Progenitor cell of endocrine pancreas (in vitro differentiated cells): ENCODE results near the gene NT5DC3. TPM values are rescaled to one million over a fixed set of nuclear protein-coding genes. Genes with fewer than 3 reads are reported as not detected.
A peak's percentile ranks its signal among the peaks of the same experiment; 100 is the strongest.

Experiments used
- DNase-seq: peaks from one replicate; pipeline ENCODE4 v3.0.0; 2021; ENCODE audit warnings: low spot score; ENCODE audit not compliant: unreplicated experiment
- H3K27ac Mint-ChIP-seq: 2 replicates; pipeline ENCODE4 v1.8.0; 2021; ENCODE audit warnings: mild to moderate bottlenecking, moderate library complexity, mixed read lengths
- H3K27me3 Mint-ChIP-seq: 2 replicates; pipeline ENCODE4 v1.8.0; 2021; ENCODE audit warnings: mixed read lengths
- H3K36me3 Mint-ChIP-seq: 2 replicates; pipeline ENCODE4 v1.8.0; 2022; ENCODE audit warnings: mixed read lengths; ENCODE audit not compliant: insufficient read depth
- H3K4me1 Mint-ChIP-seq: 2 replicates; pipeline ENCODE4 v1.8.0; 2021; ENCODE audit warnings: low read depth, mixed read lengths
- H3K4me3 Mint-ChIP-seq: 2 replicates; pipeline ENCODE4 v1.8.0; 2021; ENCODE audit warnings: low read depth, mild to moderate bottlenecking, moderate library complexity, mixed read lengths
- H3K9me3 Mint-ChIP-seq: 2 replicates; pipeline ENCODE4 v1.8.0; 2021; ENCODE audit warnings: low read depth, mixed read lengths
- total RNA-seq: library from RNA; stranded (reverse); gene quantifications from 2 replicates; pipeline ENCODE4 v1.2.1, GENCODE V29; 2021
- TF ChIP-seq, protein P1 (sequence below): fragments of 200-600 bp; sonication (generic); IDR thresholded peaks from one replicate; pipeline ENCODE4 v1.5.0; 2021; ENCODE audit warnings: antibody characterized with exemption, mild to moderate bottlenecking; ENCODE audit not compliant: unreplicated experiment

NT5DC3 gene
- total RNA-seq, 1 donor from 2014 or later, result 13.9 TPM

- Mint-ChIP-seq H3K9me3 (no peaks in the 10 kb centered on the region), H3K4me3 (no peak overlapping the region), H3K27me3 (no peaks in the 10 kb centered on the region), H3K27ac (no peak overlapping the region), H3K36me3 (peaks cover 16% of the 10 kb centered on the region), H3K4me1 (peaks cover 10% of the 10 kb centered on the region)
- TF ChIP-seq, protein P1, sequence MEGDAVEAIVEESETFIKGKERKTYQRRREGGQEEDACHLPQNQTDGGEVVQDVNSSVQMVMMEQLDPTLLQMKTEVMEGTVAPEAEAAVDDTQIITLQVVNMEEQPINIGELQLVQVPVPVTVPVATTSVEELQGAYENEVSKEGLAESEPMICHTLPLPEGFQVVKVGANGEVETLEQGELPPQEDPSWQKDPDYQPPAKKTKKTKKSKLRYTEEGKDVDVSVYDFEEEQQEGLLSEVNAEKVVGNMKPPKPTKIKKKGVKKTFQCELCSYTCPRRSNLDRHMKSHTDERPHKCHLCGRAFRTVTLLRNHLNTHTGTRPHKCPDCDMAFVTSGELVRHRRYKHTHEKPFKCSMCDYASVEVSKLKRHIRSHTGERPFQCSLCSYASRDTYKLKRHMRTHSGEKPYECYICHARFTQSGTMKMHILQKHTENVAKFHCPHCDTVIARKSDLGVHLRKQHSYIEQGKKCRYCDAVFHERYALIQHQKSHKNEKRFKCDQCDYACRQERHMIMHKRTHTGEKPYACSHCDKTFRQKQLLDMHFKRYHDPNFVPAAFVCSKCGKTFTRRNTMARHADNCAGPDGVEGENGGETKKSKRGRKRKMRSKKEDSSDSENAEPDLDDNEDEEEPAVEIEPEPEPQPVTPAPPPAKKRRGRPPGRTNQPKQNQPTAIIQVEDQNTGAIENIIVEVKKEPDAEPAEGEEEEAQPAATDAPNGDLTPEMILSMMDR, result no peak
- no peak for DNase-seq
These were observed 32.7 kb downstream of the NT5DC3 start for GRCh38 chr12:103808239-103808880.

- H3K27ac Mint-ChIP-seq, result no peak overlapping the region
- H3K36me3 Mint-ChIP-seq, result peaks cover 14% of the 10 kb centered on the region
- no peaks in the 10 kb centered on the region for H3K9me3 Mint-ChIP-seq
- DNase-seq, result no peak
- TF ChIP-seq, protein P1, result no peak
- H3K27me3 Mint-ChIP-seq, result no peaks in the 10 kb centered on the region
- H3K4me3 Mint-ChIP-seq, result no peak overlapping the region
- H3K4me1 Mint-ChIP-seq, result peaks cover 11% of the 10 kb centered on the region
These were observed 33.3 kb downstream of the NT5DC3 start for GRCh38 chr12:103807561-103808238.

- DNase-seq, result no peak
- Mint-ChIP-seq H3K4me1 (peaks cover 17% of the 10 kb centered on the region), H3K27me3 (no peaks in the 10 kb centered on the region)
These were observed 34.2 kb downstream of the NT5DC3 start for GRCh38 chr12:103806803-103807202.

DNA sequence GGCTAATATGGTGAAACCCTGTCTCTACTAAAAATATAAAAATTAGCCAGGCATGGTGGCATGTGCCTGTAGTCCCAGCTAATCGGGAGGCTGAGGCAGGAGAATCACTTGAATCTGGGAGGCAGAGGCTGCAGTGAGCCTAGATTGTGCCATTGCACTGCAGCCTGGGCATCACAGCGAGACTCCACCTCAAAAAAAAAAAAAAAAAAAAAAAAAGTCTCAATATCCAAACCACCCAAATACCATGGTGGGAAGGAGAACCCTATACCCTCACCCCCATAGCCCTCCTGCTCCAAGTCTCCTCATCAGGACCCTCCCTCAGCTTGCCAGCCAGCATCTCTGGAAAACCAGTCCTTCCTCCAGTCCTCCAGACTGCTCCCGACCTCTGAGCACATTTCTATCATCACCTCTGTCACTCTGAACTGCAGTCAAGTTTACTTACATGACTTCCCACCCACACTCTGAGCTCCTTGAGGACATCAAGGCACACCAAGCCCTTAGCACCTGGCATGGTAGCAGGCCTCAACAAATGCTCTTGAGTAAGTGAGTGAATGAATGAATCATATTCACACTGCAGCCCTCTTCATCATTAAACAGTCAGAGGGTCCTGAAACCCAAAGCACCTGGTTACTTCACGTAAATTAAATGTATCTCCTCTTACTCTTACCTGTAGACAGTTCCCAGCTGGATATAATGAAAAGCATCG is 35.2 kb downstream of the NT5DC3 start:
- H3K4me3 Mint-ChIP-seq, result no peak overlapping the region
- no peaks in the 10 kb centered on the region for H3K9me3 Mint-ChIP-seq
- peaks cover 17% of the 10 kb centered on the region for H3K4me1 Mint-ChIP-seq
- DNase-seq, result no peak
- no peaks in the 10 kb centered on the region for H3K27me3 Mint-ChIP-seq
- H3K27ac Mint-ChIP-seq, result peak overlapping the region; percentile 23
- H3K36me3 Mint-ChIP-seq, result peaks cover 11% of the 10 kb centered on the region
- TF ChIP-seq, protein P1, result no peak

More at GRCh38 chr12:103806803-103807202, 34.2 kb downstream of the NT5DC3 start:
- no peak overlapping the region for H3K4me3 Mint-ChIP-seq
- no peak overlapping the region for H3K27ac Mint-ChIP-seq
- peaks cover 15% of the 10 kb centered on the region for H3K36me3 Mint-ChIP-seq
- TF ChIP-seq, protein P1, result no peak
- no peaks in the 10 kb centered on the region for H3K9me3 Mint-ChIP-seq

GRCh38 chr12:103803847-103804246 is 37.2 kb downstream of the NT5DC3 start:
- H3K4me3 Mint-ChIP-seq, result no peak overlapping the region
- no peaks in the 10 kb centered on the region for H3K9me3 Mint-ChIP-seq
- H3K27ac Mint-ChIP-seq, result no peak overlapping the region
- DNase-seq, result no peak
- TF ChIP-seq, protein P1, result no peak
- H3K36me3 Mint-ChIP-seq, result peaks cover 6% of the 10 kb centered on the region
- peaks cover 21% of the 10 kb centered on the region for H3K4me1 Mint-ChIP-seq
- H3K27me3 Mint-ChIP-seq, result no peaks in the 10 kb centered on the region
